GM21723 (cell line): ENCODE results near the gene TMOD4.

Experiments used
- ATAC-seq: cut with Tn5 transposase; IDR thresholded peaks from one replicate; pipeline ENCODE4 v1.9.1; 2021; ENCODE audit warnings: mild to moderate bottlenecking, moderate library complexity; ENCODE audit not compliant: unreplicated experiment

Gene TMOD4

DNA sequence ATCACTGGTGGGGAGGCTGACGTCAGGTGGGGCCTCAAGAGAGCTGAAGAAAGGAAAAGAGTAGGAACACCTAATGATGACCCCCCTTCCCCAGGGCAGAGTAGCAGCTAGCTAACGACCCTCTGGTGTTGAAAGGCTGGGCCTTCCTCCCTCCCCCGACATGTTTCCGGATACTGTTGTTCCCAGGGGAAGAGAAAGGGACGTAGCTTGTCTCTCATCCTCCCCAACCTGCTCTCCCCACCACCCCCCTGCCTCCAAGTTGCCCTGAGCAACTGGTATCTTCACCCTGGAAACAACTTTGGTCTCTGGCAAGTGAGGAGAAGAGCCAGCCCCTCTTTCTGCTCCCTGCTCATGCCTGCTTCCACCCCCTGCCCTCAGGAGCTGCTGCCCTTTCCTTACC lies 31.8 kb downstream of the TMOD4 start:
- no peak for ATAC-seq

DNA sequence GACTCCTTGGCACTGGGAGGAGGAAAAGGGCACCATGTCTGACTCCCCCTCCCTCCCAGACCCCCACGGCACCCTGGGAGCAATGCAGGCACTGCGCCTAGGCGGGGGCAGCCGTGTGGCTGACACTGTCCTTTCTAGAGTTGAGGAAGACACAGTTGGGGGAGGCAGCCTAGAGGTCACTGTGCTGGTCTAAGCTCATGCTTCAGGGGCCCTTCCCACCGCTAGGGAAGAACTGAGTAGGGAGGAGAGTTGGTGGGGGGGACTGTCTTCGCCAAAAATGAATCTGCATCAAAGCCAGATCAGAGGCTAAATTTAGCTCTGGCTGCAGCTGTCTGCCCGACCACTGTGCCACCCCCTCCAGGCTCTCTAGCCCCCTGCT lies 32.7 kb downstream of the TMOD4 start:
- no peak for ATAC-seq

DNA sequence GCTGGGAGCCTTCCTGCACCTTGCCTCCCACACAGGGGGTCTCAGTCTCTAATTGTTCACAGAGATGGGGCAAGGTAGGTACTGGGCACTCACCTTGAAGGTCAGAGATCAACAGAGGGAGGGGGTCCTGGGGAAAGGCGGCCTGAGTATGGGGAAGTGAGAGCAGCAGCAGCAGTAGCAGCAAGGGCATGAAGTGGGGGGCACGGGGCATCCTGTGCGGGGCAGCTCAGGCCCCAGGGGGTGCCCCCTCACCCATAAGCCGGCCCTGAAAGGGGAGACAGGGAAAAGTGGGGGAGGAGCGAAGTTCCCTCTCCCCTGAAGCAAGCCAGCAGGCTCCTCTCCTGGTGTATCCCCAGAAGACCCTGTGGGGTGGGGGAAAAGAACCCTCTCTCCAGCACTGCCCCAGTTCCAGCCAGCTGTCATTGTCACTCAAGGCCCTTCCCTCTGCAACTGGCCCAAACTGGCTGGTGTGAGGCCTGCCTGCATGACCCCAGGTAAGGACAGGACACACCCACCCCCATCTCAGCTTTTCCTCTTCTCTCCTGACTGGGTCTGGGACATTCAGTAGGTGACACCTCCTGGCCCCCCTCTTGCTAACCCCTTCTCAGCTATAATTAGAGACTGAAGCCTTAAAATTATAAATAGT lies 33.2 kb downstream of the TMOD4 start:
- no peak for ATAC-seq

DNA sequence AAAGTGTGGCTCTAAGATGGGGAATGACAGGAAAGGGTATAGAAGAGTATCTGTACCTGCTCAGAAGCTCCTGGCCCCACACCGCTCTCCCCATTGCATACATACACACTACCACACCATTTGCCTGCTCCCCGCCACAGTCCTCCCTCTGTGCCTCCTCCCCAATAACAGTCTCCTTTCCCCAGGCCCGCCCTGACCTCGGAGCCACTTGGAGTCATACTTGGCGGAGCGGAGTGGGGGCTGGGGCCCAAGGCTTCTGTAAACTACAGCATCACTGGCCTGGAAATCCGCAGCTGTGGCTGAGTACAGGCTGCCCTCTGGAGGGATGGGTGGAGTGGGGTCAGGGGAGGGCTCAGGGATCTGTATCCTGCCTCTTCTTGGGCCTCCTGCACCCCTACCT lies 38.0 kb downstream of the TMOD4 start:
- no peak for ATAC-seq

DNA sequence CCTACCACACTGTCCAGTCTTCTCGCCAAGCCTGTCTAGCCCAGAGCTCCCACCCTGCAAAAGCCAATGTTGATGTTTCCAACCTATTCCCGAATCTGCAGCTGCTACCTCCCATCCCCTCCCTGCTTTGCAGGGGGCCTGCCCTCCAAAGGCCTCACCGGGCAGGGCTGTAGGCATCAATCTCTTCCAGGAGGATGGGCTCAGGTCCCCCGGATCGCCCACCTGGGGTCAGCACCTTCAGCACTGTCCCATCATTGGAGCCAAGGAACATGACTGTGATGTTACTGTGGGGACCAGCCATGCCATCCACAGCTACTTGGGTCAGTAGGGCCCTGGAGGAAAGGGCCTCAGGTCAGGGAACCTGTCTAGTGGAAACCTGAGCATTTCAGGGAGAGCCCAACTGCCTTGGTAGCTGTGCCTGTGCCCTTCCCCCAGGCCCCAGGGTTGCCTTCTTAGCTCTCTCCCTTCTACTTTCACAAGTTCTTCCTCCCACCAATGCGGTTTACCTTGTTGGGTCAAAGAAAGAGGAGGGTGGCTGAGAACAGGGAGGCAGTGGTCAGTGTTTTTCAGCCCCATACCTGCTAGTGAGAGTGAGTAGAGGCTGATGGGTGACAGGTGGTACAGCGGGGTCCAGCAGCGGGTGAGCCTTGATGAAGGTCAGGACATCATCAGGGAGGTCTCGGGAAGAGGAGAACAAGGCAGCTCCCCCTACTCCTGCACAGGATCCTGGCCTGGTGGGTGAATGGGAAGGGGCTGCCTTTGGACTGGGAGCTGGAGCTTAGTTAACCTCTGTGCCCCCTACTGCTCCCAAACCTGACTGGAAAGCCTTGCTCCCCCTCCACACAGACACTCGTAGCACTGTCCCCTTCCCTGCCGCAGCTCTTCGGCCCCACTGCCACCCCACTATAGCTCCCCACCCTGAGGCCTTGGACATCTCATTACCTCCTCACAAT lies 40.1 kb downstream of the TMOD4 start:
- ATAC-seq: no peak

DNA sequence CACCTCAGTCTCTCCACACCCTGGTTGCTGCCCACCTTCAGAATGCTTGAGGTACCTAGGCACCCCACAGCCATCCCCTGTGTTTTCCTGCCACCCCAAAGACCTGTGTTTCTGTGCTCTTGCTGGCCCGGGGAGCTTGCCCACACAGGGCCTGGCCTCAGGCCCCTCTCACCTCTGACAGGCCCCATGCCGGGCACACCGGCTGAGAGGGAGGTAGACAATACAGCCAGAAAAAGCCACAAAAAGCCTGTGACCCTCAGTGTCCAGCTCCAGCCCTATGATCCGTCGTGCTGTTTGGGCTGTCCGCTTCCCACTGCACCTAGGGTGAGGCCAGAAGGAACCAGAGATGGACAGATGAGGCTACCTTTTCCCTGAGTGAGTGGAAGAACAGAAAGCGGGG lies 40.8 kb downstream of the TMOD4 start:
- ATAC-seq: no peak

DNA sequence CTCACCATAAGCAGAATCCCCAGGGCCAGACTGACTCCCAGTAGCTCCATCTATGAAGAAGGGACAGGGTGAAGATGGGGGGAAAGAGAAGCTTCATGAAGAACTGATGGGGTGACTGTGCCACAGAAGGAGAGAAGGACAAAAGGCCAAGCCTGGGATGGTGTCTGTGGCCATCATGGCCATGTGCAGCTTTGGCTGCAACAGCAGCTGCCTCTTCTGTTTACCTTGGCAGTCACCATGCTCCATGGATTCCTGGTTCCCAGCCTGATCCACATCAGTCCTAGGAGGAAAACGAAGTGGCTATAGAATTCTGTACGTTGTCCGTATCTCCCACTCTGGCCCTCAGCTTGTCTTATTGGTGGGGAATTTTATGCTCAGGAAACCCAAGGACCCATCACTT lies 41.4 kb downstream of the TMOD4 start:
- no peak for ATAC-seq

DNA sequence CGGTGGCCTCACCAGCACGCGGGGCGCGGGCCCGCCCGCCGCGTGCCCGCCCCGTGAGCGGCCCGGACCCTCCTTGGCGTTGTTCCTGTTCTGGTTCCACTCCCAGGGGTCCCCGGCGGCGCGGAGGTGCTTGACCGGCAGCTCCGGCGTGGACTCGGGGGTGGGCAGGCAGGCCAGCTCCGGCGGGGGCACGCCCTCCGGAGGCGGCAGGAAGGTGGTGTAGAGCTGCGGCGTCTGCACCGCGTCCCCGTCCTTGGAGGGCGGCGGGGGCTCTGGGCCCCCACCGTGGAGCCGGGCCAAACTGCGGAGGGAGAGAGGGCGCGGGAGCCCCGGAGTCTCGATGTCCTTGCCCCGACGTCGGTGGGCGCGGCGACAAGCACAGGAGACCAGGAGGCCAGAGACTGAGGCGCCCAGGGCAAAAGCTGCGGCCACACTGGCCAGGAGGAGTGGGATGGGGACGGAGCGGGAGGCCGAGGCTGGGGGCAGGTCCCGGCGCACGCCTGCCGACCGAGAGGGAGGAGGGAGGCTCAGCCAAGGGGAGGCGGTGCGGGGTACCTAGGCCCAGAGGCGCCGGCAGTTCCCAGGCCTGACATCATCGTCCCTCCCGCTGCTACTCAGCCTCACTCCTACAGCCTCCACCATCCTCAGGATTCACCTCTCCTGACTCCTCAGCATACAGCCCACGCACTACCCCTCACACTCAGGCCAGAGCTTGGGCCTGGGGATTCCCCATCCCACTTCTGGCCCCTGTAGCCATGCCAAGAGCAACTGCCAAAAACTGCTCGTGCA lies 42.6 kb downstream of the TMOD4 start:
- no peak for ATAC-seq

DNA sequence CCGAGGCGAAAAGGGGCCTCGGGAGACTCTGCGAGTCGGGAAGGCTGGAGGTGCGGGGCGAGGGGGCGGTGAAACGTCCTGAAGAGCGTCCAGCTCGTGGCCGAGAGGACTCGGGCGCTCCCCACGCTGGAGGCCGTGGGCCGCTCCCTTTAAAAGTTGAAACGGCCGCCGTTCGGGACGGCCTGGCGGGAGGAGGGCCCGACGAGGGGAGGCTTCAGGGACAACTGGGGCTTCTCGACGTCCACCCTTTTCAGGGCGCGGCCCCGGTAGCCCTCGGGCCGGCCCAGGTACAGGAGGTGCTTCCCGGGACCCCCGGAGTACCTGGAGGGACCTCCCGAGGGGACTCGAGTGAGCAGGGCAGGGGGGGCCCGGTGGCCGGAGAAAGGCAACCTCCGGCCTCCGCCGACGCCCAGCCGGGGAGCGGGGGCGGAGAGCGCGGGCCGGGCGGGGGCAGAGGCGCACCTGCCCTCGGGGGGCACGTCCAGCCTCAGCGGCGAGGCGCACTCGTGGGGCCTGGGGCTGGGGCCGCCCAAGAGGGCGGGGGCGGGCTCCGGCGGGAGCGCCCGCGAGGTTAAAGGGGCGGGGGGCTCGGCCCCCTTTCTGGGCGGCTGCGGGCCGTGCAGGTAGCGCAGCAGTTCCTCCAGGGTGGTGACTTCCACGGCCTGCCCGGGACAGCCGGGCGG lies 43.3 kb downstream of the TMOD4 start:
- no peak for ATAC-seq

DNA sequence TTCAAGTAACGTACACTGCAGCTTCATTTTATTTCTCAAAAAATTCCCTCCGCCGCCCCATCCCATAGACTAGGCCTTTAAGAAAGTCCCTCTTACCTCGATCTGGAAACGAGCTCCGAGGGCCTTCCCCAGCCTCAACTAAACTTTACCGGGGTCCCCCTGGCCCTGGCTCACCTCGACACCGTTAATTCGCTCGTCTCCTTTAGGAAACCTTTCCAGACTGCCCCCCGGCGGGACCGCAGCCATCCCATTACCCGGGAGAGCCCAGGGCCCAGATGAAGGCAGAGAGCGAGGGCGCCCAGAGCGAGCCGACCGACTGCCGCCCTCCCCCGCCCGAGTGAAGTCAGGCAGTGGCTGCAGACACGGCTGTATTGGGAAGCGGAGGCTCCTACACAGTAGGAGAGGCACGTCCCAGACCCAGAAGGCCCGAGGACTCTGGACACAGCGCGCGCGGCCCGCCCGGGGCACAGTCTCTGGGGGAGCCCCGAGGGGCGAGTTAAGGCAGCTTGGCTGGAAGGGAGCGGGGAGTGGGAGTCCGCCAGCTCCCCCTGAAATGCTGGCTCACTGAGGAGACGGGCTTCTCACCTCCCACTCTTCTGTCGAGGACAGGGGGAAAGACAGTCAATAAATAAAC lies 44.0 kb downstream of the TMOD4 start:
- no peak for ATAC-seq

DNA sequence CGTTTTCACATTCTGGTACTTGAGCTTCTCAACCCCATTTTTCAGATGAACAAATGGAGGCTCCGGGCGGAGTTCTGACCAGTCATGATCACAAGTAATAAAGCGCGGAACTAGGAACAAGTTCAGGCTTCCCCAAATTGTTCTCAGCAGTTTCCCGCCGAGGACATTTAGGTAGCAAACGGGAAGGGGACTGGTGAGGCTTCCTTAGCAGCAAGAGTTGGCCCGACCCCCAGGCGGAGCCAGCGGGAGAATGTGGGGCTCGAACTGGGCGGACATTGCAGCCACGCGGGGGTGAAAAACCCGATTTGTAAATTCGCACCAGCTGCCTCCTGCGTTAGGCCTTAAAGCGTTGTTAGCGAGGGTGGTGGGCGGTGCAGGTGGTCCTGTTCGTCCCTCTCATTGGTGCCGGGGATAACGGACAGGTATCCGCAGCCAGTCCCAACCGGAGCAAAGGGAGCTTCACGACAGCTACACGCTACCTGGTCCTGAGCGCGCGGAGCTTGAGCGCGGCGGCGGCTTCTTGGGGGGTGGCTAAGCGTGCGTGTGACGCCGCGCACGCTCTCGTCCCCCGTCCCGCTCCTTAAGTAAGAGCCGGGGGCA lies 44.7 kb downstream of the TMOD4 start:
- ATAC-seq: peak; percentile 83

DNA sequence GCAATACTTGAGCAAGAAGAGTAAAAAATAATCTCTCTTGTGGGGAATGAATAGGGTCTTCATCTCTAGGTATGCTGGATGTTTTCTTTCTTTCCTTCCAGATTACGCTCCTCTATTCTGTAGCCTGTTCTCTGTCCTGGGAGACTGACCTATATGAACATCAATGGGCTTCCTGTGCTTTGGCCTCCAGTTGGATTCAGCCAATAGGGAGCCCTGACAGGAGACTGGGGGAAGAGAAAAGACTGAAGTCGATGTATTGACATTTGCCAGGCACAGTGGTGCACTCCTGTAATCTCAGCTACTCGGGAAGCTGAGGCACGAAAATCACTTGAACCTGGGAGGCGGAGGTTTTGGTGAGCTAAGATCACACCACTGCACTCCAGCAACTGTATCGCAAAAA lies 47.0 kb downstream of the TMOD4 start:
- no peak for ATAC-seq

DNA sequence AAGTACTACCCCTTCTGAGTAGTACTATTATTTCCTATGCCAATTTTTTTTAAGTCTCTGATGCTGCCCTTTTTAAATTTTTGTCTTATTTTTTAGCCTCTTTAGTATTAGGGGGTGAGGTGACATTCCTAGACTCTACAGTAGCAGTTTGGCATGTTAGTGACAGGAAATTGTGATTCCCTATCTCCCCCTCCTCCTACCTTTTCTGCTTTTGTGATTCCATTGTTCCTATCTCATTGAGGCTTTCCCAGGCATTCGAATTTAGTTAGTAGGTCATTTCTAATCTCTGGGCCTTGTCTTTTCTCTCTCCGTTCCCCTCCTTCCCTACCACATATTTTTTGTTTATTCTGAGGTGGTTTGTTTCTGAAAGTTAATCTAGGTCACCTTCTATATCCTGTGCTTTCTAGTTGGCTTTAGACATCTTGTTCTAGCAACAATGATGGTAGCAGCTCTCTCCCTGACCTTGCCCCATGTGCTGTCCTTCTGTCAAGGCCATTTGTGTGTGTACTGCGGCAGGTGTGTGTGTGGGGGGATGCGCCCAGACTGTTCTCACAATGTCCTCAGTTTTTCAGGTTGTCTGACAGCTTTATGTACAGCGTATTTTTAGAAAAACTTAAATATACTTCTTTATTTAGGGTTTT lies 50.9 kb downstream of the TMOD4 start:
- ATAC-seq: no peak
